Upper lobe of left lung (tissue), 4 donors: ENCODE measurements around the gene FMNL2.

Experiments
- CTCF ChIP-seq, 6 experiments: fragments of 450-650 bp in 4 of 6; fragments of 200-600 bp in 2 of 6; sonication (generic) in 2 of 6; IDR thresholded peaks; one replicate each; pipeline ENCODE4 v1.5.1; 2016 to 2019; ENCODE audit warnings: antibody characterized with exemption in 6 of 6
- EP300 ChIP-seq, 4 donors: sonication (generic); formaldehyde crosslinking; IDR thresholded peaks; one replicate each; pipeline ENCODE4 v1.5.1; 2017; ENCODE audit warnings: antibody characterized with exemption in 4 of 4, control low read depth in 2 of 4
- POLR2A ChIP-seq, 4 donors: fragments of 450-650 bp; IDR thresholded peaks; one replicate each; pipeline ENCODE4 v1.5.1; 2016 to 2017; ENCODE audit warnings: antibody characterized with exemption in 4 of 4, mild to moderate bottlenecking in 2 of 4
- POLR2AphosphoS5 ChIP-seq, 2 donors: sonication (generic); formaldehyde crosslinking; IDR thresholded peaks; one replicate each; pipeline ENCODE4 v1.5.1; 2017; ENCODE audit warnings: antibody characterized with exemption in 2 of 2

- TF ChIP-seq CTCF (IDR thresholded peaks at IDR 0.05) (no peak), POLR2A (IDR thresholded peaks at IDR 0.05) (no peak), POLR2AphosphoS5 (IDR thresholded peaks at IDR 0.05) (no peak), EP300 (IDR thresholded peaks at IDR 0.05) (no peak)
These were observed 130.6 kb downstream of the FMNL2 start for GRCh38 chr2:152465541-152465940.
